D341Med (cell line): ENCODE data around the gene DNAJC22.
"Not testable (repeated sequence)": the region's sequence is repeated elsewhere in the genome, so short reads cannot be mapped to it uniquely, and the experiment has no call there.

ENCODE experiments used
- DNase-seq: peaks from one replicate; pipeline ENCODE4 v3.0.0; 2012; ENCODE audit warnings: low spot score

The DNAJC22 gene

GRCh38 chr12:49331380-49332222 is 15.1 kb upstream of the DNAJC22 start:
- peak; percentile 78 for DNase-seq

DNA sequence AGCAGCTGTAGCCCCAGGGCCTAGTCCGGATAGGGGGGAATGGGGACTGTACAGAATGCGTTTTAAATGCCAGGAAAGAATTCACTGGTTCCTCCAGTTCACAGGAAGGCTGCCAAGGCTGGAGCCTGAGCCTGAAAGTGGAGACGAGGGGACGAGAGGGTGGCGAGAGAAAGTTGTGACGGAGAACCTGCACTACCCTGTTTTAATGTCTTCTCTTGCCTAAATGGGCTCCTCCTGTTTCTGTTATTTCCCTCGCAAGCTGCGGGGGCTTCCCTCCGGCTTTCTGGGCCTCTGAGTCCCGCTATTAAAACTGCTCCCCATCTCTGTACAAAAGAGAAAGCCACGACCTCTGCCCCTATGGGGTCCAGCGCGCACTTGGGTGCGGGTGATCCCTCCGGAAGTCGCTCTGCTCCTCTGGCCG is 14.2 kb upstream of the DNAJC22 start:
- DNase-seq: no peak

DNA sequence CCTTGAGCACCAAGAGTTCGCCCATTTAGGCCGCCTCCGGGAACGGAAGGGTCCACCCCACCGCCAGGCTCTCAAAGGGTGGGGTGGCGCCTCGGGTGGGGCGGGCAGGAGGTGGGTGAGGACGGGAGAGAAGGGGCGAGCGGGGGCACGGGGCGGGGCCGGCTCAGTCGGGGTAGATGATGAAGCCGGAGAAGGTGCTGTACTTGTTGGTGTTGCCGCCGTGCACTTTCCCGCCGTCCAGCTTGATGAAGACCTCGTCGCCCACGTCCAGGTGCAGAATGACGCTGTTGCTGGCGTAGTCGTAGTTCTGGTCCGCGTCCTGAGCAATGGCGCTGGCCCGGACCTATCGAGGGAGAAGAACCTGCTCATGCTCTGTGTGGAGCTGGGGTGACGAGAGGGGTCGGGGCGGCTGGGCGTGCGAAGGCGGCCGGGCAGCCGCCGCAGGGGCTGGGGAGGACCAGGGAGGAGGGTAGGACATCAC is 13.8 kb upstream of the DNAJC22 start:
- no peak for DNase-seq

- not testable (repeated sequence) for DNase-seq
Observed at GRCh38 chr12:49333778-49334177, 12.9 kb upstream of the DNAJC22 start.

GRCh38 chr12:49334226-49334625 is 12.5 kb upstream of the DNAJC22 start:
- DNase-seq: no peak

DNA sequence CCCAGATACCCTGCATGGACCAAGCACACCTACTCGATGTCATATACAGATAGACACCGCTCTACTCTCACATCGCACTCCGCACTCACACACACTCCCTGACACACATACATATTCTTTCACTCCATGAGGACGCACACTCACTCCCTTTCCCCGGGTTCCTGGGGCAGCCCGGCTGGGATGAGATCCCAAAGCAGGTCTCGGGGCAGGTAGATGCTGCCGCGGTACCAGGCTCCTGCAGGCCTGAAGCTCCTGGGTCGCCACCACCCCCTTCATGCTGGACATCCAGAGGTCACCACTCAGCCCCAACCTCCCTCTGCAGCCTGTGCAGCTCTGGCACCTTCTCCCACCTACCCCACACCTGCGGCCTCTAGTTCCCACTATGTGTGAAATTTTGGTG is 12.0 kb upstream of the DNAJC22 start:
- peak; percentile 32 for DNase-seq

- DNase-seq: no peak
Observed at GRCh38 chr12:49335118-49335954, 11.4 kb upstream of the DNAJC22 start.

DNA sequence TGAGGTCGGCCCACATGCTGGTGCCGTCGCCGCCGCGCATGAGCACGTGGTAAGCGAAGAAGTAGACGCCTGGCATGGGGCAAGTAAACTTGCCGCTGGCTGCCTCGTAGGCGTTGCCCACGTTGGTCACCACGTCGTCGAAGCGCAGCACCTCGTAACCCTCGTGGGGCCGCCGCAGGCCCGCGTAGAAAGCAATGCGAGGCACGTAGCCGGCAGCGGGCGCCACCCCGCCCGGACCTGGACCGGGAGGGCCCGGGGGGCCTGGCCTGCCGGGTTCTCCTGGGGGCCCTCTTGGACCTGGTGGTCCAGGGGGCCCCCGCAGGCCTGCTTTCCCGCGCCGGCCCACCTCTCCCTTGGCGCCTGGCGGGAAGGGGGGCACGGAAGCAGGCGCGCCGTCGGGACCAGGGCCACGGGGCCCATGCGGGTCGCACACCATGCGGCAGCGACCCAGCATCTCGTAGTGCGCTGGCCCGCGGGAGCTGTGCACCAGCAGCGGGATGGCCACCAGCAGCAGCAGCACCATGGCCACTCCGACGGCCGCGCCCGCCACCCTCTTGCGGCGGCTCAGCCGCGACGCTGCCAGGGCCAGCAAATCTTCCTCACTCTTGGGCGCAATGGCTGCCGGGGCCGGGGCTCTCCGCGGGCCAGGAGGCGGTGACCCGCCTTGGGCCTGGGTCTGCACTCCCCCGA is 10.6 kb upstream of the DNAJC22 start:
- peak; percentile 43 for DNase-seq

DNA sequence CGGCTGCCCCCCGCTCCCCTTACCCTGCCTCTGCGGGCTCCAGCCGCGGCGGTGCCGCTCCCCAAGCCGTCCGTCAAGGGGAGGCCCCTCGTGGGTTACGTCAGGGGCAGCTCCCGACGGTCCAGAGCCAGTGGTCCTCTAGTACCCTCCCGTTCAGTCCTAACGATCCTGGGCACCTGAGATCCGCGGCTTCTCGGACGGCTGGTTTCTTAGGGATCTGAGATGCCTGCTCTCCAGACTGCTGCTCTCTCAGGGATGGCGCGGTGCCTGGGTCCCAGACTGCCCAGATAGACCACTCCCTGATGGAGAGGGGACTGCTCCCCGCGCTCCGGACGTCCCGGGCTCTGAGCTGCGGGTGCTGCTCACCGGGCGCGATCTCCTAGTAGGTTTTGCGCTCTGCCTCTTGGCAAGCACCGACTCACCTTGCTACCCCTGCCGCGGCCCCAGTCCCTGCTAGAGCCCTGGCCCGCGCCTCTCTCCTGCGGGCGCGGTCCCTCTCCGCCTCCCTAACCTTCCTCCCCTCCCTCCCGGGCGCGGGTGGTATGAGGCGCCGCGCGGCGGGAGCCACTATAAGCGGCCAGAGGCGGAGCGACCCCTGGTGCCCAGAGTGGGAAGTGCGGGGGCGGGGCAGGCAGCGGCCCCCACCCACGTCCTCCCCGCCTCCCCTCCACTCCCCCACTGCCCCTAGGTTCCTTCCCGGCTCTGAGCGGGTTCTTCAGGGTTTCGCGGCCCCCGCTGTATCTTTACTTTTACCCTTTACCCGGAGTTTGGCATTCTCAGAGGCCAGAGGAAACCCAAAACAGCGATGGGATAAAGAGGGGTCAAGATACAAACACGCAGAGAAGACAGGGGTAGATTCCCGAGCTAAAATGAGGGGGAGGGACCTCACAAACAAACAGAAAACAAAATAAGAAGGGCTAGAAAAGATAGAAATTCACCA is 9.8 kb upstream of the DNAJC22 start, which contains the start of gene C1QL4:
C1QL4 (minus strand) TSS at position 544 of the 940 bp plus-strand sequence. CDS start 711 bp downstream, outside the sequence.
- peak; percentile 96 for DNase-seq

GRCh38 chr12:49338830-49339463 is 7.7 kb upstream of the DNAJC22 start:
- no peak for DNase-seq

DNA sequence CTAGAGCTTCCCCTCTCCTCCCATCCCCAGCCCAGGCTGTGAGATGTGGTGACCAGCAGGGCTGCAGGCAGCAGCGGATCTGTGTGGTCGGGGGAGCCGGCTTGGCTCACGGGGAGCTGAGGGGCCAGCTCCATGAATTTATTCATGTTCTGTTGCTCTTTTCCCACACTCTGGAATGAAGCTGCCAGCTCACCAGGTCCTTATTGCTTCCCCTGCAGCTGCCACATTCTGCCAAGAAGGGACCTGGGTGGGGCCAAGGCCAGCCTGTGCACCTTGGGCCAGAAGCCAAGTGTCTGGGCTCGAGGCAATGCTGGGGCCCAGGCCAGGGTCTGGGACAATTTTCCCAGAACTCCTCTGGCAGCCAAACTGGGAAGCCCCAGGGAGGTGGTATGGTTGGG is 7.2 kb upstream of the DNAJC22 start:
- no peak for DNase-seq

DNA sequence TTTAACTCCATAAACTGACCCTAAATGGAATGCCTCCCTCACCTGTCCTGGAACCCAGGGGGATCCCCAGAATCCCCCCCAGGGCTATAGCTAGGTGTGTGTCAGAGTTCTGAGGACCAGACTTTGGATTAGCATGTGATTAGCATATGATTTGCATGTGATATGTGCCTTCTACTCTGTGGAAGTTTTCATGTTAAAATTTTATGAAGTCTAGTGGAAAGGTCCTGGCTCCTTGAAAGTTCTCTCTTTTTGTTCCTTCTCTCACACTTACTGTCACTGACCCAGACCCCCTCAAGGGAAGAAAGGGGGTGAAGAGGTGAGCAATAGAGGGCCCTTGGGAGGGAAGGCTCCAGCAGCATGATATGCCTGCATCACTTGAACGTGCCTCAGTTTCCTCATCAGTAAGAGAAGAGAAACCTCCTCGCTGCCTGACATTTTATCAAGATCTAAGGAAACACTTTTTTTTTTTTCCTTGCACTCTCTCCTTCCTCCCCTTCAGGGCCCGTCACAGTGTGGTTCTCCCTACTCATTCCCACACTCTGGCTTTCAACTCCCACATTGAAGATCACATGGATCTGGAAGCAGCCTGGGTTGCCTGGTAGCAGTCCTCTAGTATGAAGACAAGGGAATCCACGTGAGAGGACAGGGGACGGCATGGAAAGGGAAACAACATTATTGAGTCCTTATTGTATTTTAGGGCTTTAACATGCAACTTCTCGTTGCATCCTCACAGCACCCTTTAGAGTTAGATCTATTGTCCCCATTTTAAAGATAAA is 6.4 kb upstream of the DNAJC22 start:
- no peak for DNase-seq

- no peak for DNase-seq
Observed at GRCh38 chr12:49340971-49341776, 5.5 kb upstream of the DNAJC22 start.

DNA sequence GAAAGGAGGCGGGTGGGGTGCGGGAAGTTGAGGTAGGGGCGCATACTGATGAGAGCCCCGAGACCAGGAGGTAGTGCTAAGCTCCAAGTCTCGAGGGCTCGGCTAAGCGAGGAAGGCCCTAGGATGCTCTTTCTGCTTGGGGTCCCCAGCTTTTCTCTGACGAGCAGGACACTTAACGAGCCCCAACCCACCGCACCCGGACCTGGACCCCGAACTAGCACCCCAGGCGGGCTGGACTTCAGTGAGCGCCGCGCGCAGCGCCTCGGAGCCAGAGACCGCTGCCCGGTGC is 5.0 kb upstream of the DNAJC22 start:
- DNase-seq: no peak

GRCh38 chr12:49342066-49342913 is 4.4 kb upstream of the DNAJC22 start:
- peak; percentile 91 for DNase-seq

DNA sequence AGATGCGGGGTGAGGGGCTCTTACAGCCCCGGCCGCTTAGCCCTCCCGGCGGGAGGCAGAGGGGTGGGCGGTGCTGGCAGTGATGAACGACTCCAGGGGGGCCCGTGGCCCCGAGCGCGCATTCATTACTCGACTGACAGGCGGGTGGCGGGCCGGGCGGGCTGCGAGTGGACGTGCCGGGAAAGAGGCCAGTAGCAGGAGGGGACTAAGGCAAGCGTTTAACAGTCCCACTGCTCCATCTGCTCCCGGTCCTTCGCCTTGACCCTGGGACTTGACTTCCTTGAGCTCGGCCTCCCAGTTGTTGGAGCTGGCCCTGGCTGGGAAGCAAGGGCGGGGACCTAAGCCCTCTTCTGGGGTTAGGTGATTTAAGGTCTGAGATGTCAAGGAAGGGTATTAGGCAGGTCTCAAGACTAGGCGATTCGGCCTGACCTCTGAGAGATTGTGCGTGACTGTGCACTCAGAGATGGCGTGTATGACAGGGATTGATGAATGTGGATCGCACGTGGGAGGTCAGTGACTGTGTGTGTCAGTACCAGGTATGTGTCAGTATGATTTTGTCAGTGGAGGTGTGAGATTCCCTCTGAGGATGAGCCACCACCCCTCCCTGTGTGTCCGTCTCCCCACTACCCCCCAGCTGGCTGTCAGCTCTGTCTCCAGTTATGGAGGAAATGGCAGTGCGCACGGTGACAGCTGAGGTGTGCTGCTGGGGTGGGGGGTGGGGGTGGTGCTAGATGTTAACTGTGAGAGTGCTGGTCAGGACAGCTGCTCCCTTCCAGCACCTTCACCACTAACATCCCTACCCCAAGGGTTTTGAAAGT is 3.6 kb upstream of the DNAJC22 start:
- DNase-seq: no peak

DNA sequence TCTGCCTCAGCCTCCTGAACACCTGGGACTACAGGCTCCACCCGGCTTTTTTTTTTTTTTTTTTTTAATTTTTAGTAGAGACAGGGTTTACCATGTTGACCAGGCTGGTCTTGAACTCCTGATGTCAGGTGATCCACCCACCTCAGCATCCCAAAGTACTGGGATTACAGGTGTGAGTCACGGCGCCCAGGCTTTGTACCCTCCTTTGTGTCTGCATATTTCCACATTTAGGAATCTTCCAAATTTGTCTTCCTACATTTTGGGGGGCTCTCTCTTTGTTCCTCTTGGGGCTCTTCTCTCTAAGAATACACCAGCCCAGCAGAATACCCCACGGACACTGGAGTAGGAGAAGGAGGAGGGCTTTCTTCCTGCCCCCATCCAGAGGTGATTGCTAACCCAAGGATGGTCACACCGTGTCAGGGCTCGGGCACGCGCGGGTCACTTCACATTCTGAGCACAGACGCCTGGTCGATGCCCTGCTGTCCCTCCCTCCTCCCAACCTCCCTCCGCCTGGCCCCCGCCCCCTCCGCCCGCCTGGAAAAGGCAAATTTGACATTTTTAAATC is 2.1 kb upstream of the DNAJC22 start:
- no peak for DNase-seq
